Endothelial cell of umbilical vein (primary cell): Measurements from ENCODE around the gene DGAT2. TPM values are rescaled to one million over a fixed set of nuclear protein-coding genes. Genes with fewer than 3 reads are reported as not detected.

Experiments
- Bru-seq: library from RNA; stranded (reverse); fragments of 400-500 nt; gene quantifications from one replicate; lab custom pipeline; 2021; lab: Mats Ljungman, UMichigan
- BruChase-seq, 2 experiments: library from RNA; stranded (reverse); fragments of 400-500 nt; gene quantifications; one replicate each; lab custom pipeline; 2021; lab: Mats Ljungman, UMichigan
- BruUV-seq: library from RNA; stranded (reverse); fragments of 400-500 nt; replicated peaks from 2 replicates; lab custom pipeline; 2021; lab: Mats Ljungman, UMichigan
- CTCF ChIA-PET: fragments of 300-600, 350-600 bp; sonication (Branson Sonifier 250); formaldehyde crosslinking; loops from one replicate; lab custom pipeline; 2021; ENCODE audit warnings: antibody characterized with exemption, inconsistent platforms; lab: Charles Lee
- POLR2A ChIA-PET: fragments of 300-600, 350-600 bp; sonication (Branson Sonifier 250); formaldehyde crosslinking; loops from one replicate; lab custom pipeline; 2021; ENCODE audit warnings: antibody characterized with exemption, inconsistent platforms; lab: Charles Lee
- DNase-seq: peaks from one replicate; pipeline ENCODE4 v3.0.0-alpha.2; 2011; ENCODE audit warnings: low read depth, low spot score
- FAIRE-seq: peaks from 2 replicates; lab custom pipeline; 2011; peaks lifted over from hg19 to GRCh38; lab: Jason Lieb, UNC
- H2AFZ ChIP-seq: 2 replicates; pipeline ENCODE4 v1.6.0; 2012; ENCODE audit warnings: low read depth, low read length, control low read depth, inconsistent platforms
- H3K27ac ChIP-seq: 2 replicates; pipeline ENCODE4 v1.5.1; 2011; ENCODE audit warnings: low read depth, mild to moderate bottlenecking, control low read depth, low read length, moderate library complexity; ENCODE audit not compliant: insufficient read depth
- H3K27me3 ChIP-seq, 2 experiments: 2 replicates each; pipeline versions ENCODE4 v1.6.0 to v1.6.1; 2011; ENCODE audit warnings: low read length in 2 of 2, mixed read lengths in 1 of 2; ENCODE audit not compliant: control insufficient read depth in 2 of 2, insufficient read depth in 2 of 2
- H3K36me3 ChIP-seq, 2 experiments: 2 replicates in 1 of 2; 3 replicates in 1 of 2; pipeline ENCODE4 v1.5.1; 2011; ENCODE audit warnings: low read length in 2 of 2, mild to moderate bottlenecking in 1 of 2, moderate library complexity in 1 of 2; ENCODE audit not compliant: control insufficient read depth in 2 of 2, insufficient read depth in 2 of 2; ENCODE audit errors: extremely low read depth in 1 of 2
- H3K4me1 ChIP-seq: 3 replicates; pipeline ENCODE4 v1.5.1; 2011; ENCODE audit warnings: mild to moderate bottlenecking, low read length; ENCODE audit not compliant: control insufficient read depth, insufficient read depth; ENCODE audit errors: extremely low read depth
- H3K4me2 ChIP-seq: 2 replicates; pipeline ENCODE4 v1.6.1; 2011; ENCODE audit warnings: low read length, control low read depth, mixed read lengths; ENCODE audit not compliant: insufficient read depth
- H3K4me3 ChIP-seq, 3 experiments: fragments of 200-600 bp in 1 of 3; sonication (generic), shearing (Covaris generic) in 1 of 3; replicated peaks in 1 of 3; 2 replicates each; pipeline ENCODE4 v1.5.1; 2011 to 2016; ENCODE audit warnings: control low read depth in 3 of 3, low read length in 3 of 3, mild to moderate bottlenecking in 2 of 3, inconsistent platforms in 1 of 3, low read depth in 1 of 3, moderate library complexity in 1 of 3; ENCODE audit not compliant: insufficient read depth in 1 of 3
- H3K79me2 ChIP-seq: 2 replicates; pipeline ENCODE4 v1.6.0; 2012; ENCODE audit warnings: low read length, inconsistent platforms; ENCODE audit not compliant: control insufficient read depth, insufficient read depth
- H3K9ac ChIP-seq: replicated peaks from 2 replicates; pipeline ENCODE3; 2011; ENCODE audit warnings: low read length, control low read depth; ENCODE audit not compliant: insufficient read depth; ENCODE audit errors: extremely low read depth
- H3K9me1 ChIP-seq: replicated peaks from 3 replicates; pipeline ENCODE4 v1.6.0; 2011; ENCODE audit warnings: mild to moderate bottlenecking, low read length; ENCODE audit not compliant: control insufficient read depth, insufficient read depth; ENCODE audit errors: extremely low read depth
- H3K9me3 ChIP-seq: replicated peaks from 2 replicates; pipeline ENCODE4 v1.5.1; 2012; ENCODE audit warnings: low read length, inconsistent platforms; ENCODE audit not compliant: control insufficient read depth, insufficient read depth
- H4K20me1 ChIP-seq: replicated peaks from 2 replicates; pipeline ENCODE3; 2011; ENCODE audit warnings: mild to moderate bottlenecking, low read length; ENCODE audit not compliant: control insufficient read depth, insufficient read depth; ENCODE audit errors: extremely low read depth
- CTCF ChIP-seq, 2 donors: IDR thresholded peaks; 1 replicate in 1 of 2; 2 replicates in 1 of 2; pipeline ENCODE4 v1.5.1; 2011; ENCODE audit warnings: low read length in 2 of 2, mild to moderate bottlenecking in 2 of 2, moderate library complexity in 2 of 2, control low read depth in 1 of 2, inconsistent platforms in 1 of 2, low read depth in 1 of 2; ENCODE audit not compliant: insufficient read depth in 1 of 2; ENCODE audit errors: extremely low read depth in 1 of 2
- EZH2 ChIP-seq: IDR thresholded peaks from 2 replicates; pipeline ENCODE4 v1.6.1; 2012; ENCODE audit warnings: borderline replicate concordance, low read depth, mild to moderate bottlenecking, moderate library complexity, low read length, inconsistent platforms; ENCODE audit not compliant: severe bottlenecking
- FOS ChIP-seq: IDR thresholded peaks from 2 replicates; pipeline ENCODE4 v1.6.1; 2011; ENCODE audit warnings: mild to moderate bottlenecking, low read length, moderate library complexity, borderline replicate concordance; ENCODE audit not compliant: insufficient read depth
- GATA2 ChIP-seq: IDR thresholded peaks from 2 replicates; pipeline ENCODE4 v1.7.0; 2011; ENCODE audit warnings: low read depth, mild to moderate bottlenecking, moderate library complexity, mixed read lengths, low read length; ENCODE audit not compliant: insufficient read length, insufficient read depth
- MAX ChIP-seq: IDR thresholded peaks from 2 replicates; pipeline ENCODE4 v1.6.1; 2011; ENCODE audit not compliant: insufficient read depth, insufficient read length
- MYC ChIP-seq: IDR thresholded peaks from one replicate; pipeline ENCODE4 v1.6.1; 2011; ENCODE audit warnings: mild to moderate bottlenecking, low read depth, low read length
- POLR2AphosphoS5 ChIP-seq: IDR thresholded peaks from 2 replicates; pipeline ENCODE4 v1.6.1; 2012; ENCODE audit warnings: low read depth, mild to moderate bottlenecking, control low read depth, low read length, moderate library complexity; ENCODE audit not compliant: insufficient read depth
- dilution Hi-C: fragments of 300-500 bp; cut with MboI; formaldehyde crosslinking; loops from one replicate; pipeline ENCODE4 v1.15.0; 2019; ENCODE audit warnings: low sequenced_read_pairs; ENCODE audit not compliant: extremely low pct_ligation_motif_present
- intact Hi-C: fragments of 100-400 bp; cut with micrococcal nuclease; formaldehyde crosslinking; loops from one replicate; pipeline ENCODE4 v1.10.0; 2022
- long read RNA-seq: library from polyadenylated mRNA; stranded (forward); transcript quantifications from one replicate; pipeline ENCODE4 v2.0.0, GENCODE V29; 2021
- polyA minus RNA-seq, 3 experiments: library from RNA; depleted of rRNA, polyadenylated mRNA; stranded (reverse); fragments of >200 nt; gene quantifications; 1 replicate in 1 of 3; 2 replicates in 2 of 3; pipeline ENCODE4 v1.2.3, GENCODE V29; 2011
- polyA plus RNA-seq, 4 experiments: library from polyadenylated mRNA; depleted of rRNA in 3 of 4; stranded (reverse) in 3 of 4; unstranded in 1 of 4; fragments of >200 nt; gene quantifications; 2 replicates each; pipeline versions ENCODE4 v1.2.1 to v1.2.3, GENCODE V29; 2011 to 2012; ENCODE audit warnings: missing spikeins in 1 of 4
- total RNA-seq: library from RNA; stranded (reverse); gene quantifications from 2 replicates; pipeline ENCODE4 v1.2.3, GENCODE V29; 2021

Gene DGAT2
- total RNA-seq, result 0.55 TPM in 2 replicates
- polyA plus RNA-seq, result 0.79 and 0.83 TPM in 2 replicates
- 0.39 and 0.48 TPM in 2 replicates for polyA plus RNA-seq (2011; cell fraction: cytosol; rRNA removed)
- 0.39 and 0.68 TPM in 2 replicates for polyA plus RNA-seq (2011; cell fraction: nucleus; rRNA removed)
- 1.4 and 2.3 TPM in 2 replicates for polyA plus RNA-seq (2012)
- 0.80 and 2.9 TPM in 2 replicates for polyA minus RNA-seq
- polyA minus RNA-seq (2011; cell fraction: cytosol; rRNA and poly(A)+ RNA removed), result 1.4 TPM
- polyA minus RNA-seq (2011; cell fraction: nucleus; rRNA and poly(A)+ RNA removed), result not detected in 2 replicates
- percentile 16 among the genes with signal in this experiment for Bru-seq, nascent RNA
- BruChase-seq, experiment 1, labeled RNA remaining after a 6-hour chase, result percentile 11 among the genes with signal in this experiment
- percentile 14 among the genes with signal in this experiment for BruChase-seq, experiment 2, labeled RNA remaining after a 2-hour chase
- long read RNA-seq, partial matches to known transcripts, result 1 of 6 reads
- long read RNA-seq, other reads (novel, unspliced or antisense), result 2 of 6 reads

- Histone ChIP-seq H2AFZ (peak within 1 kb of the TSS; percentile 95), H3K27me3 (peaks cover 19 to 25% of the 10 kb centered on the region in 2 experiments), H4K20me1 (no peaks in the 10 kb centered on the region), H3K9me3 (no peaks in the 10 kb centered on the region), H3K4me3 (peak within 1 kb of the TSS; percentile 9 to 43 (median 25)), H3K9me1 (no peaks in the 10 kb centered on the region), H3K79me2 (no peaks in the 10 kb centered on the region), H3K9ac (peak within 1 kb of the TSS; percentile 76), H3K4me1 (peaks cover 9% of the 10 kb centered on the region), H3K36me3 (no peaks in the 10 kb centered on the region), H3K27ac (peak within 1 kb of the TSS; percentile 19), H3K4me2 (peak within 1 kb of the TSS; percentile 34)
- FAIRE-seq (peak; percentile 90), DNase-seq (peak; percentile 79)
- BruUV-seq, result no TSS peak
- TF ChIP-seq MAX (peak; percentile 81), CTCF (IDR thresholded peaks at IDR 0.05; ENCODE audit: extremely low read depth in 1 of 2, insufficient read depth in 1 of 2, low read depth in 1 of 2, low read length in 2 of 2) (peak in 1 of 2 donors; percentile 29), MYC (no peak), FOS (no peak), POLR2AphosphoS5 (peak; percentile 55), EZH2 (no peak), GATA2 (no peak)
- ChIA-PET POLR2A (no interaction called here), CTCF (interaction anchor here (0.7 to 1.1 kb wide), 2 partner anchors 45 to 62 kb away, joined by 3 read pairs; no protein-coding TSS in a partner anchor)
- intact Hi-C loops (loop anchor here (1.0 kb wide), 1 partner anchor 45 kb away; no protein-coding TSS in a partner anchor), dilution Hi-C loops (no loop called here)
Observed at GRCh38 chr11:75768112-75768908, at the start of gene DGAT2. DGAT2 (plus strand) TSS chr11:75768778; CDS start chr11:75768992, 214 bp downstream.
